GM12878 (cell line): Measurements from ENCODE around the gene TENT4B. TPM values are rescaled to one million over a fixed set of nuclear protein-coding genes. Genes with fewer than 3 reads are reported as not detected.

Experiments used
- ATAC-seq: fragments of 200-7000 bp; cut with Tn5 transposase; 3 replicates; pipeline ENCODE4 v1.9.1; 2020; ENCODE audit warnings: mild to moderate bottlenecking, moderate library complexity
- BruUV-seq: library from RNA; stranded (reverse); fragments of 400-500 nt; replicated peaks from 2 replicates; lab custom pipeline; 2021; lab: Mats Ljungman, UMichigan
- CTCF ChIA-PET: fragments of 300-600 bp; sonication (Branson Sonifier 250); formaldehyde crosslinking; extraction: SDS; loops from one replicate; lab custom pipeline; 2021; ENCODE audit warnings: inconsistent platforms; lab: Yijun Ruan, JAX
- POLR2A ChIA-PET: fragments of 350-600 bp; formaldehyde crosslinking; extraction: SDS; loops from one replicate; lab custom pipeline; 2021; ENCODE audit warnings: inconsistent platforms; lab: Charles Lee
- RAD21 ChIA-PET: fragments of 300-600 bp; sonication (Branson Sonifier 250); formaldehyde crosslinking; loops from one replicate; lab custom pipeline; 2023; ENCODE audit warnings: antibody characterized with exemption; ENCODE audit not compliant: unreplicated experiment; lab: Charles Lee
- SMC1A ChIA-PET: fragments of 300-600 bp; sonication (Branson Sonifier 250); formaldehyde crosslinking; loops from one replicate; lab custom pipeline; 2023; ENCODE audit not compliant: unreplicated experiment, uncharacterized antibody; lab: Charles Lee
- DNase-seq: peaks from one replicate; pipeline ENCODE4 v3.0.0-alpha.2; 2011; ENCODE audit warnings: low read depth, low spot score
- FAIRE-seq: peaks from 3 replicates; lab custom pipeline; 2011; peaks lifted over from hg19 to GRCh38; lab: Jason Lieb, UNC
- H2AFZ ChIP-seq: 2 replicates; pipeline ENCODE4 v1.6.0; 2011; ENCODE audit warnings: low read depth, low read length, control low read depth; ENCODE audit not compliant: control insufficient read depth
- H3K27ac ChIP-seq: 2 replicates; pipeline ENCODE4 v1.5.1; 2011; ENCODE audit warnings: control low read depth; ENCODE audit not compliant: control insufficient read depth, insufficient read depth
- H3K27me3 ChIP-seq, 2 experiments: replicated peaks in 1 of 2; 2 replicates each; pipeline versions ENCODE4 v1.6.0 to v1.6.1; 2011; ENCODE audit warnings: low read length in 1 of 2; ENCODE audit not compliant: control insufficient read depth in 2 of 2, insufficient read depth in 2 of 2
- H3K36me3 ChIP-seq, 2 experiments: 2 replicates each; pipeline ENCODE4 v1.5.1; 2011; ENCODE audit warnings: low read length in 1 of 2; ENCODE audit not compliant: control insufficient read depth in 2 of 2, insufficient read depth in 2 of 2
- H3K4me1 ChIP-seq: 2 replicates; pipeline ENCODE4 v1.6.1; 2011; ENCODE audit warnings: mild to moderate bottlenecking, low read length, moderate library complexity, mixed read lengths; ENCODE audit not compliant: control insufficient read depth, insufficient read depth
- H3K4me2 ChIP-seq: 2 replicates; pipeline ENCODE4 v1.6.0; 2011; ENCODE audit warnings: control low read depth; ENCODE audit not compliant: control insufficient read depth, insufficient read depth
- H3K4me3 ChIP-seq: fragments of 200-600 bp; sonication (generic); 2 replicates; pipeline ENCODE4 v1.5.1; 2016
- H3K79me2 ChIP-seq: 2 replicates; pipeline ENCODE4 v1.6.0; 2011; ENCODE audit warnings: low read length; ENCODE audit not compliant: control insufficient read depth, insufficient read depth
- H3K9ac ChIP-seq: 2 replicates; pipeline ENCODE4 v1.8.0; 2011; ENCODE audit warnings: low read length, control low read depth, mixed read lengths; ENCODE audit not compliant: control insufficient read depth, insufficient read depth
- H3K9me3 ChIP-seq: replicated peaks from 3 replicates; pipeline ENCODE4 v1.5.1; 2011; ENCODE audit warnings: mild to moderate bottlenecking, low read length; ENCODE audit not compliant: control insufficient read depth, insufficient read depth
- H4K20me1 ChIP-seq: 2 replicates; pipeline ENCODE4 v1.6.0; 2011; ENCODE audit not compliant: control insufficient read depth, insufficient read depth
- BCL11A ChIP-seq: IDR thresholded peaks from 2 replicates; pipeline ENCODE4 v1.6.1; 2011; ENCODE audit warnings: low read depth, low read length
- BCL3 ChIP-seq: IDR thresholded peaks from 2 replicates; pipeline ENCODE4 v1.6.1; 2011; ENCODE audit warnings: borderline replicate concordance, low read depth, mild to moderate bottlenecking, moderate library complexity, low read length; ENCODE audit not compliant: insufficient read depth, poor library complexity, severe bottlenecking
- BRCA1 ChIP-seq: IDR thresholded peaks from 2 replicates; pipeline ENCODE4 v1.6.1; 2011; ENCODE audit warnings: low read depth, low read length, improper control_type of control experiment
- ETV6 ChIP-seq, 2 experiments: fragments of 450-650 bp in 1 of 2; IDR thresholded peaks in 1 of 2; conservative IDR thresholded peaks in 1 of 2; 2 replicates each; pipeline ENCODE4 v1.6.1; 2014; ENCODE audit warnings: antibody characterized with exemption in 1 of 2, borderline replicate concordance in 1 of 2, low read depth in 1 of 2, mild to moderate bottlenecking in 1 of 2, moderate library complexity in 1 of 2
- GABPA ChIP-seq: IDR thresholded peaks from 2 replicates; pipeline ENCODE4 v1.6.1; 2014; ENCODE audit warnings: antibody characterized with exemption, low read depth, mild to moderate bottlenecking, inconsistent platforms
- HDAC2 ChIP-seq: fragments of 200-600 bp; sonication (generic); IDR thresholded peaks from 2 replicates; pipeline ENCODE4 v1.6.1; 2017
- HDAC6 ChIP-seq: fragments of 200-600 bp; sonication (generic); IDR thresholded peaks from one replicate; pipeline ENCODE4 v1.8.0; 2017; ENCODE audit warnings: antibody characterized with exemption; ENCODE audit not compliant: unreplicated experiment
- IKZF1 ChIP-seq: fragments of 450-650 bp; conservative IDR thresholded peaks from 2 replicates; pipeline ENCODE4 v1.6.1; 2017; ENCODE audit warnings: antibody characterized with exemption, mild to moderate bottlenecking
- JUND ChIP-seq: IDR thresholded peaks from 2 replicates; pipeline ENCODE4 v1.6.1; 2012; ENCODE audit warnings: low read depth, mild to moderate bottlenecking, low read length, improper control_type of control experiment, moderate library complexity
- NR2F1 ChIP-seq: fragments of 450-650 bp; conservative IDR thresholded peaks from 2 replicates; pipeline ENCODE4 v1.6.1; 2017; ENCODE audit warnings: mild to moderate bottlenecking
- SMARCA5 ChIP-seq: fragments of 450-650 bp; IDR thresholded peaks from 2 replicates; pipeline ENCODE4 v1.6.1; 2017; ENCODE audit warnings: mild to moderate bottlenecking
- TCF3 ChIP-seq: IDR thresholded peaks from 2 replicates; pipeline ENCODE4 v1.6.1; 2012; ENCODE audit warnings: low read depth, mild to moderate bottlenecking, low read length, borderline replicate concordance; ENCODE audit not compliant: insufficient read depth
- ZNF24 ChIP-seq: fragments of 450-650 bp; IDR thresholded peaks from 2 replicates; pipeline ENCODE4 v1.6.1; 2017; ENCODE audit warnings: antibody characterized with exemption, mild to moderate bottlenecking
- ZNF274 ChIP-seq: IDR thresholded peaks from one replicate; pipeline ENCODE4 v1.8.0; 2011; ENCODE audit not compliant: insufficient read length, insufficient read depth
- ZNF622 ChIP-seq: fragments of 450-650 bp; IDR thresholded peaks from 2 replicates; pipeline ENCODE4 v1.6.1; 2017; ENCODE audit warnings: mild to moderate bottlenecking, inconsistent platforms
- ZSCAN29 ChIP-seq: fragments of 450-650 bp; IDR thresholded peaks from 2 replicates; pipeline ENCODE4 v1.6.1; 2017; ENCODE audit warnings: mild to moderate bottlenecking, moderate library complexity
- WGBS: methylation state at CpG from one replicate; pipeline ENCODE4 v1.1.6; 2016; ENCODE audit warnings: low lambda C conversion rate; ENCODE audit not compliant: insufficient replicate concordance, insufficient coverage; ENCODE audit errors: missing lambda C conversion rate; 5-methylcytosine and 5-hydroxymethylcytosine counted together
- in situ Hi-C: fragments of 300-500 bp; cut with MboI; formaldehyde crosslinking; loops from 9 replicates; pipeline ENCODE4 v1.14.3; 2018; ENCODE audit warnings: mixed read lengths
- intact Hi-C: fragments of 100-400 bp; cut with micrococcal nuclease; formaldehyde crosslinking; loops from one replicate; pipeline ENCODE4 v1.14.2; 2022; ENCODE audit not compliant: unreplicated experiment
- polyA plus RNA-seq, 11 experiments: library from polyadenylated mRNA; depleted of rRNA in 4 of 11; unstranded in 6 of 11; stranded (reverse) in 5 of 11; fragments of >200 nt; fragmentation: Nextera tagmentation in 4 of 11; fragmentation: Illumina TruSeq in 1 of 11; extraction: Ambion mirVana in 4 of 11; extraction: Trizol in 1 of 11; gene quantifications; 1 replicate in 1 of 11; 2 replicates in 10 of 11; pipeline versions ENCODE4 v1.2.1 to v1.2.3, GENCODE V29; 2011 to 2016; ENCODE audit warnings: inconsistent platforms in 2 of 11, missing spikeins in 2 of 11, low read depth in 1 of 11
- total RNA-seq, 4 experiments: library from RNA; depleted of rRNA in 3 of 4; stranded (reverse); fragments of >200 nt in 3 of 4; fragmentation: Illumina TruSeq in 1 of 4; extraction: Trizol in 1 of 4; gene quantifications; 2 replicates each; pipeline versions ENCODE4 v1.2.1 to v1.2.3, GENCODE V29; 2013 to 2021
- TF ChIP-seq, protein P1 (sequence below): fragments of 450-650 bp; IDR thresholded peaks from 2 replicates; pipeline ENCODE4 v1.6.1; 2018; ENCODE audit warnings: borderline replicate concordance, mild to moderate bottlenecking; ENCODE audit not compliant: partially characterized antibody
- TF ChIP-seq, protein P2 (sequence below): fragments of 450-650 bp; IDR thresholded peaks from 2 replicates; pipeline ENCODE4 v1.6.1; 2016; ENCODE audit warnings: mild to moderate bottlenecking, moderate library complexity, borderline replicate concordance

TENT4B gene
- total and polyA plus RNA-seq, 10 of the 15 experiments (the other 5 are each of a cell fraction or from before 2014, with no cell fraction given), result 4.4 to 16.7 (median 10.8) TPM

DNA sequence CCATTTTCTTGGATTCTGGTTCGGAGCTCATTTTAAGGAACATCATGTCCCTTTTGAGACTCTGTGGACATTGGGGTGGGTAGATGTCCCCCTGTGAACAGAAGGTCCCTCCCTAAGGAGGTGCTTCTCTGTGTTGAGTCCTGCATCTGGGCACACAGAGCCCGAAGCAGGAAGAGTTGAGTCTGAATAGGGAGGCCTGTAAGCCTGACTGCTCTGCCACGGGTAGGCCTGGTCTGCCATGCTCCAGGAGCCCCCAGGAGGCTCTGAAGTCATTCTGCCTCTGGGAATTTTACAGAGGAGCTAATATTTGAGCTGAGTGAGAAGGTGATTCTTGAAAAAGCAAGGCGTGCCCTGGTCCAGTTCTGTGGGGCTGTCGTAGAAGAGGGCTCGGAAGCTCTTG is 50.6 kb downstream of the TENT4B start:
- WGBS, result 72% methylated on average over 6 of the region's 6 CpGs
- Histone ChIP-seq H3K4me2 (no peak overlapping the region), H3K27ac (no peak overlapping the region), H3K9me3 (no peaks in the 10 kb centered on the region; the same call in 2 of the 3 replicates), H3K27me3 (no peaks in the 10 kb centered on the region), H3K79me2 (peaks cover 46% of the 10 kb centered on the region), H3K4me1 (peaks cover 21% of the 10 kb centered on the region), H3K36me3 (no peaks in the 10 kb centered on the region), H3K4me3 (no peak overlapping the region), H3K9ac (no peak overlapping the region), H4K20me1 (no peaks in the 10 kb centered on the region), H2AFZ (no peak overlapping the region)
- intact Hi-C loops, result no loop called here
- in situ Hi-C loops, result no loop called here
- ChIA-PET CTCF (interaction anchor here (0.6 to 3.1 kb wide), 6 partner anchors 10 to 179 kb away, joined by 3 to 18 read pairs (median 4); partner anchors contain the start of gene CNEP1R1), RAD21 (interaction anchor here (0.8 to 1.6 kb wide), 3 partner anchors 9 to 135 kb away, joined by 3 to 4 read pairs (median 3); no protein-coding TSS in a partner anchor), SMC1A (interaction anchor here (1.8 to 2.6 kb wide), 2 partner anchors 49 to 136 kb away, joined by 6 to 21 read pairs; no protein-coding TSS in a partner anchor), POLR2A (no interaction called here)
- no TSS peak for BruUV-seq
- FAIRE-seq (no peak), ATAC-seq (no peak), DNase-seq (no peak)
- TF ChIP-seq, protein P1, sequence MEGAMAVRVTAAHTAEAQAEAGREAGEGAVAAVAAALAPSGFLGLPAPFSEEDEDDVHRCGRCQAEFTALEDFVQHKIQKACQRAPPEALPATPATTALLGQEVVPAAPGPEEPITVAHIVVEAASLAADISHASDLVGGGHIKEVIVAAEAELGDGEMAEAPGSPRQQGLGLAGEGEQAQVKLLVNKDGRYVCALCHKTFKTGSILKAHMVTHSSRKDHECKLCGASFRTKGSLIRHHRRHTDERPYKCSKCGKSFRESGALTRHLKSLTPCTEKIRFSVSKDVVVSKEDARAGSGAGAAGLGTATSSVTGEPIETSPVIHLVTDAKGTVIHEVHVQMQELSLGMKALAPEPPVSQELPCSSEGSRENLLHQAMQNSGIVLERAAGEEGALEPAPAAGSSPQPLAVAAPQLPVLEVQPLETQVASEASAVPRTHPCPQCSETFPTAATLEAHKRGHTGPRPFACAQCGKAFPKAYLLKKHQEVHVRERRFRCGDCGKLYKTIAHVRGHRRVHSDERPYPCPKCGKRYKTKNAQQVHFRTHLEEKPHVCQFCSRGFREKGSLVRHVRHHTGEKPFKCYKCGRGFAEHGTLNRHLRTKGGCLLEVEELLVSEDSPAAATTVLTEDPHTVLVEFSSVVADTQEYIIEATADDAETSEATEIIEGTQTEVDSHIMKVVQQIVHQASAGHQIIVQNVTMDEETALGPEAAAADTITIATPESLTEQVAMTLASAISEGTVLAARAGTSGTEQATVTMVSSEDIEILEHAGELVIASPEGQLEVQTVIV, result no peak
- TF ChIP-seq ETV6 (conservative IDR thresholded peaks at IDR 0.05 in 1 of 2, IDR thresholded peaks at IDR 0.05 in 1 of 2; ENCODE audit: borderline replicate concordance in 1 of 2, low read depth in 1 of 2) (no peak), ZNF24 (no peak), JUND (no peak), SMARCA5 (no peak), BCL3 (no peak), NR2F1 (no peak), TCF3 (no peak), HDAC2 (no peak), BCL11A (no peak), HDAC6 (no peak), IKZF1 (no peak), GABPA (no peak), ZNF622 (no peak), BRCA1 (no peak), ZNF274 (no peak), ZSCAN29 (no peak)
- TF ChIP-seq, protein P2, sequence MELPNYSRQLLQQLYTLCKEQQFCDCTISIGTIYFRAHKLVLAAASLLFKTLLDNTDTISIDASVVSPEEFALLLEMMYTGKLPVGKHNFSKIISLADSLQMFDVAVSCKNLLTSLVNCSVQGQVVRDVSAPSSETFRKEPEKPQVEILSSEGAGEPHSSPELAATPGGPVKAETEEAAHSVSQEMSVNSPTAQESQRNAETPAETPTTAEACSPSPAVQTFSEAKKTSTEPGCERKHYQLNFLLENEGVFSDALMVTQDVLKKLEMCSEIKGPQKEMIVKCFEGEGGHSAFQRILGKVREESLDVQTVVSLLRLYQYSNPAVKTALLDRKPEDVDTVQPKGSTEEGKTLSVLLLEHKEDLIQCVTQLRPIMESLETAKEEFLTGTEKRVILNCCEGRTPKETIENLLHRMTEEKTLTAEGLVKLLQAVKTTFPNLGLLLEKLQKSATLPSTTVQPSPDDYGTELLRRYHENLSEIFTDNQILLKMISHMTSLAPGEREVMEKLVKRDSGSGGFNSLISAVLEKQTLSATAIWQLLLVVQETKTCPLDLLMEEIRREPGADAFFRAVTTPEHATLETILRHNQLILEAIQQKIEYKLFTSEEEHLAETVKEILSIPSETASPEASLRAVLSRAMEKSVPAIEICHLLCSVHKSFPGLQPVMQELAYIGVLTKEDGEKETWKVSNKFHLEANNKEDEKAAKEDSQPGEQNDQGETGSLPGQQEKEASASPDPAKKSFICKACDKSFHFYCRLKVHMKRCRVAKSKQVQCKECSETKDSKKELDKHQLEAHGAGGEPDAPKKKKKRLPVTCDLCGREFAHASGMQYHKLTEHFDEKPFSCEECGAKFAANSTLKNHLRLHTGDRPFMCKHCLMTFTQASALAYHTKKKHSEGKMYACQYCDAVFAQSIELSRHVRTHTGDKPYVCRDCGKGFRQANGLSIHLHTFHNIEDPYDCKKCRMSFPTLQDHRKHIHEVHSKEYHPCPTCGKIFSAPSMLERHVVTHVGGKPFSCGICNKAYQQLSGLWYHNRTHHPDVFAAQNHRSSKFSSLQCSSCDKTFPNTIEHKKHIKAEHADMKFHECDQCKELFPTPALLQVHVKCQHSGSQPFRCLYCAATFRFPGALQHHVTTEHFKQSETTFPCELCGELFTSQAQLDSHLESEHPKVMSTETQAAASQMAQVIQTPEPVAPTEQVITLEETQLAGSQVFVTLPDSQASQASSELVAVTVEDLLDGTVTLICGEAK, result no peak
